ENCODE results near the gene ARAF. TPM values are rescaled to one million over a fixed set of nuclear protein-coding genes. Genes with fewer than 3 reads are reported as not detected.

The ARAF gene
- total RNA-seq, 1 donor from 2014 or later: 90.1 TPM

DNA sequence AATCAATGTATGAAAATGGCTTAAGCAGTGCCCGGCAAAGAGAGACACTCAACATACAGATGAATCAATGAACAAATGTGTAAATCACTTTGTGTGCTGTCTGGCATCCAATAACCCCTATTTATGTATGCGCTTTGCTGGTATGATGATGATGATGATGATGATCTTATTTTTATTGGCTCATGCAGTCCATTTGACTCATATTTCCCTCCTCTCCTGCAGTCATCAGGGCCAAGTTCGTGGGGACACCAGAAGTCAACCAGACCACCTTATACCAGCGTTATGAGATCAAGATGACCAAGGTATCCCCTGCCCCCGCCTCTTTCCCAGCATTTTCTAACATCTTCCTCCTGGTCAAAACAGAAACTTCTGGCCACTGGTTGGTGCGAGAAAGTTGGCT lies 23.7 kb downstream of the ARAF start:
- Histone ChIP-seq H3K27ac (no peak overlapping the region), H3K9me3 (no peaks in the 10 kb centered on the region), H3K4me3 (no peak overlapping the region), H3K36me3 (no peaks in the 10 kb centered on the region), H3K27me3 (ENCODE audit: low read depth) (no peaks in the 10 kb centered on the region), H3K4me1 (peaks cover 8% of the 10 kb centered on the region)
- ATAC-seq (no peak), DNase-seq (no peak)
- TF ChIP-seq, protein P1, sequence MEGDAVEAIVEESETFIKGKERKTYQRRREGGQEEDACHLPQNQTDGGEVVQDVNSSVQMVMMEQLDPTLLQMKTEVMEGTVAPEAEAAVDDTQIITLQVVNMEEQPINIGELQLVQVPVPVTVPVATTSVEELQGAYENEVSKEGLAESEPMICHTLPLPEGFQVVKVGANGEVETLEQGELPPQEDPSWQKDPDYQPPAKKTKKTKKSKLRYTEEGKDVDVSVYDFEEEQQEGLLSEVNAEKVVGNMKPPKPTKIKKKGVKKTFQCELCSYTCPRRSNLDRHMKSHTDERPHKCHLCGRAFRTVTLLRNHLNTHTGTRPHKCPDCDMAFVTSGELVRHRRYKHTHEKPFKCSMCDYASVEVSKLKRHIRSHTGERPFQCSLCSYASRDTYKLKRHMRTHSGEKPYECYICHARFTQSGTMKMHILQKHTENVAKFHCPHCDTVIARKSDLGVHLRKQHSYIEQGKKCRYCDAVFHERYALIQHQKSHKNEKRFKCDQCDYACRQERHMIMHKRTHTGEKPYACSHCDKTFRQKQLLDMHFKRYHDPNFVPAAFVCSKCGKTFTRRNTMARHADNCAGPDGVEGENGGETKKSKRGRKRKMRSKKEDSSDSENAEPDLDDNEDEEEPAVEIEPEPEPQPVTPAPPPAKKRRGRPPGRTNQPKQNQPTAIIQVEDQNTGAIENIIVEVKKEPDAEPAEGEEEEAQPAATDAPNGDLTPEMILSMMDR (IDR thresholded peaks at IDR 0.05): no peak
- intact Hi-C loops (cut with DNase I): no loop called here

- intact Hi-C loops (cut with DNase I): no loop called here
- Histone ChIP-seq H3K27ac (no peak overlapping the region), H3K4me3 (no peak overlapping the region), H3K27me3 (ENCODE audit: low read depth) (no peaks in the 10 kb centered on the region), H3K36me3 (no peaks in the 10 kb centered on the region), H3K4me1 (peaks cover 8% of the 10 kb centered on the region), H3K9me3 (no peaks in the 10 kb centered on the region)
- ATAC-seq: no peak
- no peak for DNase-seq
- TF ChIP-seq, protein P1 (IDR thresholded peaks at IDR 0.05): no peak
Observed at GRCh38 chrX:47585273-47585672, 24.3 kb downstream of the ARAF start.

DNA sequence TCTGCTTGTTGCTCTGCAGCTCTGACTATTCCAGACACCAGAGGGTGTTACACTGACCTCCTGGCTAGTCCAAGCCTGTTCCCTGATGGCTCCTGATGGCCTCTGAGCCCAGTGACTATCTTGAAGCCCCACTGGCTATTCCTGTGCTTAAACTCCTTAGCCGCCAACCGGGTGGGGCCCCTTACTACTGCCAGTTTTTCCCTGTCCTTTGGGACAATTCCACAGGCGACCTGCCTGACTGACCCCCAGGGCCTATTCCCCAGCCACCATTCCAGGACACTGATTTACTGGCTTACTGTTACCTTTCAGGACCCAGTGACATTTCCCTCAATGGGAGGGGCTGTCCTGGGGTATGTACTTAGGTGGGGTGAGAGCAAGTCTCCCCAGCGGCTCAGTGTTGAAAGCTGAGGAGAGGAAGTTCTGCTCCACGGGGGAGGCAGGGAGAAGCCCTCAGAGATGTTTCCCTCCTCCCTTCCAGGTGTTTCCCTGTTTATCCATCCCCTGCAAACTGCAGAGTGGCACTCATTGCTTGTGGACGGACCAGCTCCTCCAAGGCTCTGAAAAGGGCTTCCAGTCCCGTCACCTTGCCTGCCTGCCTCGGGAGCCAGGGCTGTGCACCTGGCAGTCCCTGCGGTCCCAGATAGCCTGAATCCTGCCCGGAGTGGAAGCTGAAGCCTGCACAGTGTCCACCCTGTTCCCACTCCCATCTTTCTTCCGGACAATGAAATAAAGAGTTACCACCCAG lies 25.2 kb downstream of the ARAF start:
- TF ChIP-seq, protein P1 (IDR thresholded peaks at IDR 0.05): no peak
- no peak overlapping the region for H3K4me3 ChIP-seq
- no peak overlapping the region for H3K27ac ChIP-seq
- H3K27me3 ChIP-seq (ENCODE audit: low read depth): no peaks in the 10 kb centered on the region
- H3K9me3 ChIP-seq: no peaks in the 10 kb centered on the region
- intact Hi-C loops (cut with DNase I): no loop called here
- peaks cover 6% of the 10 kb centered on the region for H3K4me1 ChIP-seq
- DNase-seq: no peak
- H3K36me3 ChIP-seq: no peaks in the 10 kb centered on the region
- ATAC-seq: no peak

- Histone ChIP-seq H3K9me3 (no peaks in the 10 kb centered on the region), H3K4me3 (no peak overlapping the region), H3K27ac (no peak overlapping the region), H3K27me3 (ENCODE audit: low read depth) (no peaks in the 10 kb centered on the region), H3K4me1 (no peaks in the 10 kb centered on the region), H3K36me3 (no peaks in the 10 kb centered on the region)
- intact Hi-C loops (cut with DNase I): no loop called here
- ATAC-seq: no peak
- TF ChIP-seq, protein P1 (IDR thresholded peaks at IDR 0.05): no peak
- no peak for DNase-seq
Observed at GRCh38 chrX:47587091-47587891, 26.3 kb downstream of the ARAF start.

DNA sequence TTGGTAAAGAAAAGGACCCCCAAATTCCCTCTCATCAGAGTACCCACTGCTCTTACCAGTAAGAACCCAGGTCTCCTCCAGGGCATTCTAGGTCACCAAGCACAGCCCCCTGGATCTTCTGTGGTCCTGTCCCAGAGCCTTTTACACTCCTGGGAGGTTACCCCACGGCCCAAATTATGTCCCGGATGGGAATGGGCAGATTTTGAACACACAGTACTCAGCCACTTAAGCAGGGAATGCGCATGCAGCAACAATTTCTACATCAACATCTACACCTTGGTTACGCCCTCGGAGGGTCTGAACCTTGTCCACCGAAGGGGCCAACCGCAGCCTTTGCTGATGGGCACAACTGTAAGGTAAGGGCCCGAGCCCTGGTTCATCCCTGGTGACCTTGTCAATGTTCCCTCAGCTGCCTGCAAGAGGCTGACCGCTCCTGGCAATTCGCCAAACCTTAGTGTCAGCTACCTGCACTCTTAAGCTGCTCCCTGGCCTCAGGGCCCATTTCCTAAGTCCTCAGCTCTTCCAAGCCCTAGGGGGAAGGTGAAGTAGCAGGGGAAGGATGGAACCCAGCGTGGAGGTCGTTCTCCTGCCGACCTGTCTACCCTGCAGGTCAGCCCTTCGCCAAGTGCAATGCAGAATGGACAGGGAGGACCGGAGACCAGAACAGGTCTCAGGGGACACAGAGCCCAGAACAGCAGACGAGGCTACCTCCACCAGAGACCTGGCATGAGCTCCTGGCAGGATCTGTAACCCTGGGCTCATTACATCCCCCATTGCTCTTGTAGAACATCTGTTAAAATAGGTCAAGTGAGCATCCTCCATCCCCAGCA lies 27.1 kb downstream of the ARAF start:
- no peaks in the 10 kb centered on the region for H3K36me3 ChIP-seq
- no peaks in the 10 kb centered on the region for H3K9me3 ChIP-seq
- intact Hi-C loops (cut with DNase I): no loop called here
- DNase-seq (no peak), ATAC-seq (no peak)
- H3K27ac ChIP-seq: no peak overlapping the region
- TF ChIP-seq, protein P1 (IDR thresholded peaks at IDR 0.05): no peak
- H3K4me1 ChIP-seq: no peaks in the 10 kb centered on the region
- no peak overlapping the region for H3K4me3 ChIP-seq
- no peaks in the 10 kb centered on the region for H3K27me3 ChIP-seq (ENCODE audit: low read depth)
